Stimulated activated CD4-positive, alpha-beta T cell treated with anti-CD3 and anti-CD28 coated beads, TNF-alpha, amount 100 ng/mL, for 48 hours (primary cell): ENCODE measurements around the gene TTLL8.
"Not testable (repeated sequence)": the region's sequence is repeated elsewhere in the genome, so short reads cannot be mapped to it uniquely, and the experiment has no call there.

Experiments
- DNase-seq, 3 donors: peaks; one replicate each; pipeline ENCODE4 v3.0.0-alpha.2; 2020; ENCODE audit warnings: low read depth in 3 of 3

Gene TTLL8

GRCh38 chr22:49986325-49986724 is 71.8 kb downstream of the TTLL8 start:
- no peak for DNase-seq

DNA sequence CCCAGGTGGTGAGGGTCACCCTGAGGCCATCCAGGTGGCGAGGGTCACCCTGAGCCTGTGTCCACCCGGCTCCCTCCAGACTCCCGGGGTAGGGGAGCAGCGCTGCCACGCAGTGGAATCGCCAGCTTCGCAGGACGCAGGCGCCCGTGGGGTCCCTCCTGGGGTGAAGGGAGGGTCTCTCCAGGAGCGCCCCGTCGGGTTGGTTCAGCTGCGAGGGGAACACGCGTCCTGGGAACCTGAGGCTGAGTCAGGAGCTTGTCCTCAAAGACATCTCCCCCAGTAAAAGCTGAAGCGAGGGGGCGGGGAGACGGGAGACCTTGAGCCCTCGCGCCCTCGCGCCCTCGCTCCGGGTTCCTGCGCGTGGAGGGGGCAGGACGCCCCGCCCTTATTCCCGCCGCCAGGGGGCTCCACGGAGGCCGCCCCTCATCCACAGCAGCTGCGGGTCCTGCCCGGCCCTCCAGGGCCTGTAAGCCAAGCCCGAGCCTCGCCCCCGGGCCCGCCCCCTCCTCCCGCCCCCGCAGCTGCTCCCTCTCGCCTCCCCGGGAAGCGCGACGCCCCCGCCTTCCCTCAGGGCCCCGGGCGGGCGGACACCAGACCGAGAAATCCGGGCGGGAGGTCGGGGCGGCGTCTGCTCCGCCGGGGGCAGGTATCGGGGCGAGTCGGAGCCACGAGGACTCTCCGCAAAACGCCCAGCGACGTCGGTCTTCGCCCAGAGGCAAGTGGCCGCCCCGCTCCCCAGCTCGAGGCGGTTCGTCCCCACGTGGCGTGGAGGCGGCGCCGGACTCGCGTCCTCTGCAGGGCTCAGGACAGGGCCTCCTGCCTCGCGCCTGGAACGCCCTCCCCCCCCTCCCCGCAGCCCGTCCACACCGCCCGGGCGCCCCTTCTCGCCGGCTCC is 74.7 kb downstream of the TTLL8 start:
- no peak for DNase-seq

DNA sequence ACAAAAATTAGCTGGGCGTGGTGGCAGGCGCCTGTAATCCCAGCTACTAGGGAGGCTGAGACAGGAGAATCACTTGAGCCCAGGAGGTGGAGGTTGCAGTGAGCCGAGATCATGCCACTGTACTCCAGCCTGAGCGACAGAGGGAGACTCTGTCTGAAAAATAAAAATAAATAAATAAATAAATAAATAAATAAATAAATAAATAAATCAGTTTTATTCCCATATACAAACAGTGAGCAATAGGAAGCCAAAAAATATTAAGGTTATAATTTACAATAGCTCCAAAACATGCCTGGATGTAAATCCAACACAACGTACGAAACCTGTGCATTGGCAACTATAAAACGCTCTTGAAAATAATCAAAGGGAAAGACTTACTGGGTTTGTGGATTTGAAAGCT is 76.3 kb downstream of the TTLL8 start:
- DNase-seq, result not testable (repeated sequence)

GRCh38 chr22:49979587-49980264 is 78.4 kb downstream of the TTLL8 start:
- DNase-seq, result no peak

DNA sequence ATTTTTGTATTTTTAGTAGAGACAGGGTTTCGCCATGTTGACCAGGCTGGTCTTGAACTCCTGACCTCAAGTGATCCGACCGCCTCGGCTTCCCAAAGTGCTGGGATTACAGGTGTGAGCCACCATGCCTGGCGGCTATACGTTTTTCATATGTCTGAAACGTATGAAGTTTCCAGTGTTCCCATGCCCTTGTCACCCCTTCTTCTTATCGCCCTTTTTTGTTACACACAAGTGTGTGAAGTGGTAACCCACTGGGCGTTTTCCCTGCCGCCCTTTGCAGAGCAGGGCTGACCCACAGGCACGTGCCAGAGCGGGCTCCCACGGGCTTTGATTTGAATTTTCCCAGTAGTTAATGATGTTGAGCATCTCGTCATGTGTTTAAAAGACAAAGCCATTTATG is 80.5 kb downstream of the TTLL8 start:
- DNase-seq, result no peak

DNA sequence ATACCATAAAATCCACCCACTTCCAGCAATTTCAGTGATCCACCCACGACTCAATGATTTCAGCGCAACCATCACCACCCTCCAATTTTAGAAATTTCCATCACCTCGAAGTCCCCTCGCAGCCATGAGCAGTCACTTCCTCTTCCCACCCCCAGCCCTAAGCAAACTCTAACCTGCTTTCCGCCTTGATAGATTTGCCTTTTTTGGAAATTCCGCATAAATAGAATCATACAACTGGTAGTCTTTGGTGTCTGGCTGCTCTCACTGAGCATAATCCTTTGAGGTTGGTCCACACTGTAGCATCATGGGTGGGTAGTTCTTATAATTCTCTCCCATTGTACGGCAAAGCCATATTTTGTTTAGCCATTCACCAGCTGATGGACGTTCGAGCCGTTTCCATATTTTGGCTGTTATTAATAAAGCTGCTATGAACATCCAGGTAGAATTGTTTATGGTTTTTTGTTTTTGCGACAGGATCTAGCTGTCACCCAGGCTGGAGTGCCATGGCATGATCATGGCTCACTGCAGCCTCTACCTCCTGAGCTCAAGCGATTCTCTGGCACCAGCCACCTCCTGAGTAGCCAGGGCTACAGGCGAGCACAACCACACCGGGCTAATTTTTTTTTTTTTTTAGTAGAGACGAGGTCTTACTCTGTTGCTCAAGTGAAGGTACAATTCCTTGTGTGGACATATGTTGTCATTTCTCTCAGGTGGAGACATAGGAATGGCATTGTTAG is 81.5 kb downstream of the TTLL8 start:
- DNase-seq, result peak in 2 of 3 donors; percentile 63 to 65

DNA sequence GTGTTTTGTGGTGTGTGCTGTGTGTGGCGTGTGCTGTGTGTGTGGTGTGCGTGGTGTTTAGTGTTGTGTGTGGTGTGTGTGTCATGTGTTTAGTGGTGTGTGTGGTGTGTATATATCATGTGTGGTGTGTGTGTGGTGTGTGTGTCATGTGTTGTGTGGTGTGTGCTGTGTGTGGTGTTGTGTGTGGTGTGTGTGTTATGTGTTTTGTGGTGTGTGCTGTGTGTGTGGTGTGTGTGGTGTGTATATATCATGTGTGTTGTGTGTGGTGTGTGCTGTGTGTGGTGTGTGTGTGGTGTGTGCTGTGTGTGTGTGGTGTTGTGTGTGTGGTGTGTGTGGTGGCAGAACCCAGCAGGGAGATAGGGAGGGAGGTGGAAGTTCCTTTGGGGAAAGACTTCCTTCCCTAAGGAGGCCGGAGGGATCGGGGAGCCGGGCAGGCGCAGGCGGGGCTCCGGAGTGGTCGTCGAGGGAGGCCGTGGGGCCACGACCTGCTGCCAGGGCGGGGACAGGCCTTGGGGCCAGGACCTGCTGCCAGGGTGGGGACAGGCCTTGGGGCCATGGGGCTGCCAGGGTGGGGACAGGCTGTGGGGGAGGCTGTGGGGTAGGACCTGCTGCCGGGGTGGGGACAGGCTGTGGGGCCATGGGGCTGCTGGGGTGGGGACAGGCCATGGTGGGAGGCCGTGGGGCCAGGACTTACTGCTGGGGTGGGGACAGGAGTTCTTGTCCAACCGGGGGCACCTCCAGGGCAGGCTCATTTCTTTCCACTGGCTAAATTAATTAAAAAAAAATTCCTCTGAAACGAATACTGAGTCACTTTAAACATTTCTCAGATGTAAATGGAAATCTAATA is 82.3 kb downstream of the TTLL8 start:
- DNase-seq, result peak in 2 of 3 donors; percentile 56 to 62

DNA sequence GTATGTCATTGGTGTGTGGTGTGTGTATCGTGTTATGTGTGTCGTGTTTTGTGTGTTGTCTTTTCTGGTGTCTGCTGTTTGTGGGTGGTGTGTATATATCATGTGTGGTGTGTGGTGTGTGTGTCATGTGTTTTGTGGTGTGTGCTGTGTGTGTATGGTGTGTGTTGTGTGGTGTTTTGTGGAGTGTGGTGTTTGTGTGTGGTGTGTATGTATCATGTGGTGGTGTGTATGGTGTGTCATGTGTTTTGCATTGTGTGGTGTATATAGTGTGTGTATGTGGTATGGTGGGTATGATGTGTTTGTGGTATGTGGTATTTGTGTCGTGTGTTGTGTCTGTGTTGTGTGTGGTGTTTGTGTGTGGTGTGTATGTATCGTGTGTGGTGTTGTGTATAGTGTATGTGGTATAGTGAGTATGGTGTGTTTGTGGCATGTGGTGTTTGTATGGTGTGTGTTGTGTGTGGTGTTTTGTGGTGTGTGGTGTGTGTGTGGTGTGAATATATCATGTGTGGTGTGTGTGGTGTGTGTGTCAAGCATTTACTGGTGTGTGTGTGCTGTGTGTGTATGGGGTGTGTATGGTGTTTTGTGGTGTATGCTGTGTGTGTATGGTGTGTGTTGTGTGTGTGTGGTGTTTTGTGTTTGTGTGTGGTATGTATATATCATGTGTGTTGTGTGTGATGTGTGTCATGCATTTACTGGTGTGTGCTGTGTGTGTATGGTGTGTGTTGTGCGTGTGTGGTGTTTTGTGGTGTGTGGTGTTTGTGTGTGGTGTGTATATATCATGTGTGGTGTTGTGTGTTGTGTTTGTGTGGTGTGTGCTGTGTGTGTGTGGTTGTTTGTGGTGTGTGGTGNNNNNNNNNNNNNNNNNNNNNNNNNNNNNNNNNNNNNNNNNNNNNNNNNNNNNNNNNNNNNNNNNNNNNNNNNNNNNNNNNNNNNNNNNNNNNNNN is 84.8 kb downstream of the TTLL8 start:
- no peak for DNase-seq

DNA sequence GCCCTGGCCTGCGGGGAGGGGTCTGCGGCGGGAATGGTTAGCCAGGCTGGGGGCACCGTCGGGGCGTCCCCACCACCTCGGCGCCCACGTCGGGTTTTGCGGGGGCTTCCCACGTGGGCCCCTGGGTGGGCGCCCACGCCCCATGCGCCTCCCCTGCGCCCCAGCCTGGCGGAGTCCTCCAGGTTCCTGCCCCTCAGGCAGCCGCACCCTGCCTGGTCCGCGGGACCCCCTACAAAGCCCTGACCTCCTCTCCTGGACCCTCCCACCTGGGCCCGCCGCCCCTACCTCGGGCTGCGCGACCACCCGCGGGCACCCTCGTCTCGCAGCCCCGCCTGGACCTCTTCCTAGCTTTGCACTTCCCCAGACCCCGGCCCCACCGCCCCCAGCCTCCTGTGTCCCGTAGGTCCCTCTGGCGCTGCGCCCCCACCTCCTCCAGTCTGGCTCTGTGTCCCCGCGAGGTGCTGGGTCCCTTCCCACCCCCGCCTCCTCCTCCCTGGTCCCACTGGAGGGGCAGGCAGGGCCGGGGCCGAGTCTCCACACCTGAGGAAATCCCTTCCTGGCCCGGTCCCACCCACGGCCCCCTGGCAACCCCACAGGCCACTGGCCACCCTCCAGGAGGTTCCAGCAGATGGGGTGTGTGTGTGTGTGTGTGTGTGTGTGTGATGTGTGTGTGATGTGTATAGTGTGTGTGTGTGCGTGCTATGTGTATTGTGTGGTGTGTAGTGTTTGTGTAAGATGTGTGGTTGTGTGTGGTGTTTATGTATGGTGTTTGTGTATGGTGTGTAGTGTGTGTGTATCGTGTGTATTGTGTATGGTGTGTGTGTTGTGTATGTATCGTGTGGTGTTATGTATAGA is 85.7 kb downstream of the TTLL8 start:
- no peak for DNase-seq

DNA sequence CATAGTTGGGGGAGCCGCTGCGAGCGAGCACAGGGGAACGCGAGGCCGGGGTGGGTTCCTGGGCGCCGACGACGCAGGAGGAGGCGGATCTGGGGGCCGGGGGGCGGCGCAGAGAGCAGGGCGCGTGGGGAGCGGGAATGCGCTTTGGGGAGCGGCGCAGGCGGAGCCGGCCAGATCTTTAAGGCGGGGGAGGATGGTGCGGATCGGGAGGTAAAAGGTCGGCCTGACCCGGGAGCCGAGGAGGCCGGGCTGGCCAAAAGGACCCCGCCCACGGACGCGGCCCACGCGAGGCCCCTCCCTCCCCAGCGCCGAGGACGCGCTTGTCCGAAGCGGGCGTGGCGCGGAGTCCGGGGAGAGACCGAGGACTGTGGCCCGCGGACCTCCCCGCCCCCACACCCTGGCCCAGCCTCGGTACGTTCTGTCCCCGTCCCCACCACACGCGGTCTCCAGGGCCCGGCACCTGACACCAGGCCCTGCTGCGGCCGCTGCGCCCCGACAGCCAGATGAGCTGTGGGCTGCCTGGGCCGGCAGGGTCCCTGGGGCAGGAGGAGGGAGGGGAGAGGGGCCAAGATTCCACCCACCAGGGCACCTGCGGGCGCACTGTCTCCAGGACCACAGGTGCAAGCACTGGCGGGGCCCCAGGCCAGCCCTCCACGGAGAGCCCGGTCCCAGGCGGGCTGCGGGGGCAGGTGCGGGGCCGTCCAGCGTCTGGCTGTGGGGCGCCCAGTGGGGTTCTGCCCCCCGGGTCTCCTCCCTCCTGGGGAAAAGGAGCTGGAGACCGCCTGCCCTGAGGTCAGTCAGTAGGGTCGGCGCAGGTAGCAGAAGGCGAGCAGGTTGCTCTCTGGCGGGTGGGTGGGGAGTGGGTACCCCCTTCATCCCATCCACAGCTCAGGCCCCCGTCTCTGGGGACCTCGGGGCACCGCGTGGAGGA is 86.6 kb downstream of the TTLL8 start:
- peak in 1 of 3 donors; percentile 79 for DNase-seq

DNA sequence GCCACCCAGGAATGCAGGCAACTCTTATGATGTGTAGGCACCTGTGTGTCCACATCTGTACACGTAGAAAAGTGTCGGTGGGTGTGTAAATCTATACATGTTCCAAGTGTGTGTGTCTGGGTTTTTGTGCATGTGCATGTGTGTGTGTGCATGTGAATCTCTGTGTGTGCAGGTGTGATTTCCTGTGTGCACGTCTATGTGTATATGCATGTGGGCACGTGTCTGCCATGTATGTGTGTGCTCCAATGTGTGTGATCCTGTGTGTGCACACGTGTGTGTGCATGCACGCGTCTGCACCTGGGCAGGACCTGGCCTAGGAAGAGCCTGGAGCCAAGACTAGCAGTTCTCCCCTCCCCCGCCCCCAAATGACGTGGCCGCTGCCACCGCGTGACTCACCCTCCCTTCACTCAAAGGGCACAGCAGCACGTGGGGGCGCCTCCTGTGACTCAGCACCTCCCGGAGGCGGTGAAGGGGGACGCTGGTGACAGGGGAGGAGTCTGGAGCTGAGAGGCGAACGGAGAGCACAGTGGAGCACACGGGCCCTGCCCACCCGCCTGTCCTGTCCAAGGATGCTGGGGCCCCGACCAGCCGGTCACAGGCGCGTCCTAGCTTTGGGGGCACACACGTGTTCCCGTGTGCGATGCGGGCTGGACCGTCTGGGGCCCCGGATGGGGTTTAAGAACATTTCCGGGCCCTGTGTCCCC is 87.4 kb downstream of the TTLL8 start:
- peak; percentile 93 to 99 (median 97) for DNase-seq

DNA sequence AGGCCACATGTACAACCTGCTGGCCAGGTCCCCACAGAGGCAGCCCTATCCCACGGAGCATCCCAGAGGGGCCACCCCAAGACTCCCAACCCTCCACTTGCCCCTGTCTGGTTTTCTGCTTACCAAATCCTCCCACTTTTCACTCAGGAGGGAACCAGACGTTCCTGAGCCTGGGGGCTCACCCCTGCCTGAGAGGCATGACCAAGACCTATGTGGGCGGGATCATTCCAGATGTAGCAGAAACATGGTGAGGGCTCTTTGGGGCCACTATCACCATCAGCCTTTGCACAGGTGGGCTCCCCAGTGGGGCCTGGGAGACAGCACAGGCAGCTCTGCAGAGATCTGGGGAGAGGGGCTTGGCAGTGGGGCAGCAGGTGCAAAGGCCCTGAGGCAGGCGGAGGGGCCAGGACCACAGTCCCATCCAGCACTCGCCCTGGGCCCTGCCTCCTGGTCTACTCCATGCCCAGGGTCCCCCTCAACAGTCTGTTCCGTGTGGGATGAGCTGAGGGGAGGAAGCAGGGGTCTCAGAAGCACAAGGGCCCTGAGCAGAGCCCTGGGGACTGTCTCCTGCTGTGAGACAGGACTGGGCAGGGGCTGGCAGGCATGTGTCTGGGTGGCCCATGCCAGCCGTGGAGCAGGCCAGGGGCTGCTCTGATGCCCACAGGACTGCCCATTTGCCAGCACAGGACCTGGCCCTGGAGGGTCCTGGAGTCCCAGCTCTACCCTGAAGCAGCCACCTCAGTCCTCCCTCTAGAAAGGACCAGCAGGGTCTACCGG is 88.2 kb downstream of the TTLL8 start:
- no peak for DNase-seq

DNA sequence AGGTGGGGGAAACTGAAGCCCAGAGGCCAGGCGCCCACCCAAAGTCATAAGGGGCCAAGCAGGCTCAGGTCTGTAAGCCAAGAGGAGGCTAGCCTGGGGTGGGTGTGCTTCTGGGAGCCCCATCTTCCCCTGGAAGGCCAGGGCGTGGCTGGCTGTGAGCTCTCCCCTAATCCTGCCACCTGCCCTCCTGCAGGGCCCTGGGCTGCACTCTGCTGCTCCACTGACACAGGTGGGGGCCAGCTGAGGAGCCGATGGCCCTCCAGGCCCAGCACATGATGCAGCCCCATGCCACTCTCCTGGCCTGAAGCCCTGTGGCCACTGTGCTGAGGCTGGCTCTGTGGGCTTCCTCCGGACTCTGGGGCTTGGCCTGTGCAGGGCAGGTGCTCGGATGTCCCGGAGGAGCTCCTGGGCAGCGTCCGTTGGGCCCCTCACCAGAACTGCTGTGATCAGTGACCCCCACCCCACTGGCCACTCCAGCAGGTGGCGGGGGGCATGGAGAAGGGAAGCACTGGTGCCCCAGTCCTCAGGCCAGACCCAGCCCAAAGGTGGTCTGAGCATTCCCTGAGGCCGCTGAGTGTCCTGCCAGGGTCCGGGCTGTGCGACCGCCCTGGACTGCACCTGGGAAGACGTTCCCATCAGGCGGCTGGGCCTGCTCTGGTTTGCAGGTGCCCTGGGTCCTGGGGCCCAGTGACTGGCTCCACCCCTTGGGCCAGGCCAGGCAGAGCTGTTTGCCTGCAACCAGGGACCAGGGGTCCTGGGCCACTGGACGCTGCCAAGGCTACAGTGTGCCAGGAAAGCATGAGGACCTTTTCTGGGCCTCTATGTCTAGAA is 89.1 kb downstream of the TTLL8 start:
- DNase-seq, result no peak
